HEK293 (cell line): Measurements from ENCODE around the gene NCAPG.

Experiments
- CTCF ChIP-seq: fragments of 450-650 bp; formaldehyde crosslinking; IDR thresholded peaks from 2 replicates; pipeline ENCODE4 v1.5.1; 2016; ENCODE audit warnings: missing biosample characterization, missing genetic modification characterization
- GLI4 ChIP-seq: fragments of 450-650 bp; formaldehyde crosslinking; IDR thresholded peaks from 2 replicates; pipeline ENCODE4 v1.5.1; 2016; ENCODE audit warnings: missing biosample characterization, missing genetic modification characterization
- KLF16 ChIP-seq: fragments of 450-650 bp; formaldehyde crosslinking; IDR thresholded peaks from 2 replicates; pipeline ENCODE4 v1.5.1; 2017; ENCODE audit warnings: missing biosample characterization, missing genetic modification characterization
- MEIS1 ChIP-seq: sonication (generic); formaldehyde crosslinking; IDR thresholded peaks from 2 replicates; pipeline ENCODE4 v1.8.1; 2022; ENCODE audit warnings: missing genetic modification reagents, mild to moderate bottlenecking, borderline replicate concordance
- MYNN ChIP-seq: fragments of 450-650 bp; formaldehyde crosslinking; IDR thresholded peaks from 2 replicates; pipeline ENCODE4 v1.5.1; 2016; ENCODE audit warnings: missing biosample characterization, missing genetic modification characterization, borderline replicate concordance
- SP2 ChIP-seq: fragments of 450-650 bp; formaldehyde crosslinking; IDR thresholded peaks from 2 replicates; pipeline ENCODE4 v1.5.1; 2016; ENCODE audit warnings: missing biosample characterization, missing genetic modification characterization
- ZBTB8A ChIP-seq: fragments of 450-650 bp; formaldehyde crosslinking; IDR thresholded peaks from 2 replicates; pipeline ENCODE4 v1.5.1; 2016; ENCODE audit warnings: missing biosample characterization, missing genetic modification characterization
- ZFP41 ChIP-seq: fragments of 450-650 bp; formaldehyde crosslinking; IDR thresholded peaks from 2 replicates; pipeline ENCODE4 v1.5.1; 2016; ENCODE audit warnings: missing biosample characterization, missing genetic modification characterization, borderline replicate concordance
- ZNF274 ChIP-seq, 2 experiments: fragments of 200-500 bp in 1 of 2; fragments of 450-650 bp in 1 of 2; sonication (Bioruptor generic) in 1 of 2; formaldehyde crosslinking in 1 of 2; IDR thresholded peaks; 2 replicates each; pipeline versions ENCODE4 v1.5.1 to v1.6.1; 2014 to 2016; ENCODE audit warnings: borderline replicate concordance in 1 of 2, inconsistent platforms in 1 of 2, low read length in 1 of 2, missing biosample characterization in 1 of 2, missing genetic modification characterization in 1 of 2
- ZNF324 ChIP-seq: fragments of 450-650 bp; formaldehyde crosslinking; IDR thresholded peaks from 2 replicates; pipeline ENCODE4 v1.5.1; 2016; ENCODE audit warnings: missing biosample characterization, missing genetic modification characterization
- ZNF580 ChIP-seq: fragments of 450-650 bp; formaldehyde crosslinking; IDR thresholded peaks from 2 replicates; pipeline ENCODE4 v1.5.1; 2016; ENCODE audit warnings: missing biosample characterization, missing genetic modification characterization
- ZNF670 ChIP-seq: fragments of 450-650 bp; formaldehyde crosslinking; IDR thresholded peaks from 2 replicates; pipeline ENCODE4 v1.5.1; 2016; ENCODE audit warnings: missing biosample characterization, missing genetic modification characterization, low read depth
- TF ChIP-seq, protein P1 (sequence below): sonication (generic); formaldehyde crosslinking; IDR thresholded peaks from 2 replicates; pipeline ENCODE4 v1.8.1; 2022; ENCODE audit warnings: mild to moderate bottlenecking, moderate library complexity, missing genetic modification reagents

GRCh38 chr4:17786567-17786966, 24.2 kb upstream of the NCAPG start:
- no peak for TF ChIP-seq MEIS1 (CRISPR knock-in tag)
- no peak for TF ChIP-seq ZFP41 (tag by site-specific recombination)
- no peak for TF ChIP-seq CTCF (tag by site-specific recombination)
- TF ChIP-seq, protein P1, sequence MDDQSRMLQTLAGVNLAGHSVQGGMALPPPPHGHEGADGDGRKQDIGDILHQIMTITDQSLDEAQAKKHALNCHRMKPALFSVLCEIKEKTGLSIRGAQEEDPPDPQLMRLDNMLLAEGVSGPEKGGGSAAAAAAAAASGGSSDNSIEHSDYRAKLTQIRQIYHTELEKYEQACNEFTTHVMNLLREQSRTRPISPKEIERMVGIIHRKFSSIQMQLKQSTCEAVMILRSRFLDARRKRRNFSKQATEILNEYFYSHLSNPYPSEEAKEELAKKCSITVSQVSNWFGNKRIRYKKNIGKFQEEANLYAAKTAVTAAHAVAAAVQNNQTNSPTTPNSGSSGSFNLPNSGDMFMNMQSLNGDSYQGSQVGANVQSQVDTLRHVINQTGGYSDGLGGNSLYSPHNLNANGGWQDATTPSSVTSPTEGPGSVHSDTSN (CRISPR knock-in tag): no peak
- TF ChIP-seq MYNN (tag by site-specific recombination): no peak
- no peak for TF ChIP-seq ZNF324 (tag by site-specific recombination)
- no peak for TF ChIP-seq ZBTB8A (tag by site-specific recombination)
- TF ChIP-seq ZNF670 (tag by site-specific recombination): no peak
- no peak for TF ChIP-seq KLF16
- TF ChIP-seq GLI4 (tag by site-specific recombination): no peak
- no peak for TF ChIP-seq ZNF274 (IDR thresholded peaks at IDR 0.05; ENCODE audit: low read length)
- TF ChIP-seq ZNF274 (tag by site-specific recombination; IDR thresholded peaks at IDR 0.05; ENCODE audit: borderline replicate concordance): no peak
- no peak for TF ChIP-seq SP2
- TF ChIP-seq ZNF580 (tag by site-specific recombination): no peak
